Measurements from ENCODE around the gene LRRK1.

Gene LRRK1

DNA sequence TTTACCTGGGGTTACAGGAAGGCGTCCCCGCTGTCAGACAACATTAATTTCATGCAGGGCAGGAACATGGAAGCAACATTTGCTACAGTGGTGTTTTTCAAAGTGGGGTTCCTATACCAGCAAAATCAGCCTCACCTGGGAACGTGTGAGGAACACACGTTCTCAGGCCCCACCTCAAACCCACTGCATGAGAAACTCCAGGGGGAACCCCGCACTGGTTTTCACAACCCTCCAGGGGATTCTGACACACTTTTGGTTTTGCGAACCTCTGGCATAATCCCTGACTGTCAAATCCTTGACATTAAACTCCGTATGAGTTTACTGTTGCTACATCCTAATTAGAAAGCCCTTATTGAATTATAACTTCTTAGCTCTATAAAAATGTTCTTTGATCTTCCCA is 127.7 kb downstream of the LRRK1 start:
- no peak for DNase-seq

GRCh38 chr15:101047301-101047781 is 128.2 kb downstream of the LRRK1 start:
- no peak for DNase-seq

- no peak for DNase-seq
Measured at GRCh38 chr15:101048176-101048575, 129.0 kb downstream of the LRRK1 start.

DNA sequence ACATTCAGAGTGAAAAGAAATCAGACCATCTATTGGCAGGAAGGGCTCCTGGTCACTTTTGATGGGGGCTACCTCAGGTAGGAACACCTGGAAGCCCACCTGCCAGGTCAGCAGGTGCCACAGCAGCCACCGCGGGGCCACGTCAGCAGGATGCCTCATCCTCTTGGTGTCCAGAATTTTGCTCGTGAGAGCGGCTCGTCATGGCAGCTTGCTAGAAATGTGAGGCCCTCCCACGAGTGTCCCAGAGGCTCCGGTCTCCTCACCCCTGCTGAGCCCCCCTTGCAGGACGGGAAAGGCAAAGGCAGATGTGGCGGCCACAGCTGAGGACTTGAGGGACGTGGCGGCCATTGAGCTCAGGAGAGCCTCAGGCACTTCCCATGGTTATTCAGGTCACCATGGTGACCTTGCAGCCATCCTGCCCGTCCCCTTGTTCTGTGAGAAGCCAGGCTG is 129.4 kb downstream of the LRRK1 start:
- DNase-seq, result no peak

GRCh38 chr15:101049282-101049681 is 130.1 kb downstream of the LRRK1 start:
- no peak for DNase-seq

- DNase-seq, result no peak
Measured at GRCh38 chr15:101049856-101050622, 130.9 kb downstream of the LRRK1 start.

DNA sequence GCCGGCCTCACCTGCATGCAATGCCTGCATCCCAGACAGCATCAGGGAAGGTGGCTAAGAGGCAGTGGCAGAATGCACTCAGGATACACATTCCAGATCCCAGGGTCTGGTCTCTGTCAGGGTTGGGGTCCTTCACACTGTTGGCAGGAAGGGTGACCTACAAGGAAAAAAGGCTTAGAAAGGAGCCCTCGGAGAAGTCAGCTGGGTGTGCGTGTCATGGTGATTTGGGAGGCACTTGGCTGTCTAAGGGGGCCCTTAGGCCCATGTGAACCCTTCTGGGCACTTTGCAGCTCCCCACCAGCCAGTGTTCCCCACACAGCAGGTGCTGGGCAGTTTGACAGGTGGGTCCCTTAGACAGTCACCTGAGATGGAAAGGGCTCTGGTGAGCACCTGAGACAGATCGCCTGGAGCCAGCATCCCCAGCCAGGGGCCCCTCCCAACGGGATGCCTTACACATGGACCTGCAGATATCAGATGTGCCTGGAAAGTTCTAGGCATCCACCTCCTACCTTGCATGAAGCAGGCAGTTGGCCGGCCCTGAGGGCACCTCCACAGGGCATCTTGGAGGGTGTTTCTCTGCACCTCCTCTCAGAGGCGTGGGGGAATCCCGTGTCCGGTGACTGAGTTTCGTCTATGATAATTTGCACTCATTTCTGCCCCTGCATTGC is 131.6 kb downstream of the LRRK1 start:
- no peak for DNase-seq

- no peak for DNase-seq
Measured at GRCh38 chr15:101051291-101052030, 132.3 kb downstream of the LRRK1 start.

DNA sequence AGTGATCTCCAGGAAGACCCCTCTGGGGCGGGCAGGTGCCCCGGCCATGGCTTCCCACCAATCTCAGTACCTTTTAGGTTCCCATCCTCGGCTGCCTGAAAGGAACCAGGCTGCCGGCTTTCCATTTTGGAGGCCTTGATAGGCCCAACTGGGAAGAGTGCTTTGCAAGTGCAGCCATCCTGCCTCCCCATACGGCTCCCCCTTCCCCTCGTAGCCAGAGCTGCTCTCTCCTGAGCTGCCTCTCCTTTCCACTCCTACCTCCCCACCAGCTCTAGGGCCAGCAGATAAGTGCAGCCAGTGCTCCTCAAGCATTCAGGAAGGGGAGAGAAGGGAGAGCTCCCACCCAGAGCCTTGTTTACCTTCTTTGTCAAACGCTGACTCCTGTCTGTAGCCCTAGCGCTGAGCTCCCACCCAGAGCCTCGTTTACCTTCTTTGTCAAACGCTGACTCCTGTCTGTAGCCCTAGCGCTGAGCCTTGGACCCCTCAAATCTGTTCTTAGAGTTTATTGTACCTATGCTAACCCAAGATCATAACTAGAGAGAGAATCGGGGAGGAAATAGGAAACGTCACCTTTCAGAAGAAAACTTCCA is 133.0 kb downstream of the LRRK1 start:
- DNase-seq, result no peak

- DNase-seq, result no peak
Measured at GRCh38 chr15:101052681-101053121, 133.5 kb downstream of the LRRK1 start.

- DNase-seq, result no peak
Measured at GRCh38 chr15:101053261-101053660, 134.1 kb downstream of the LRRK1 start.

- no peak for DNase-seq
Measured at GRCh38 chr15:101054116-101054515, 135.0 kb downstream of the LRRK1 start.

- no peak for DNase-seq
Measured at GRCh38 chr15:101054991-101055390, 135.8 kb downstream of the LRRK1 start.

GRCh38 chr15:101055411-101055810 is 136.3 kb downstream of the LRRK1 start:
- DNase-seq, result no peak

GRCh38 chr15:101056366-101057334 is 137.5 kb downstream of the LRRK1 start:
- DNase-seq, result no peak

- no peak for DNase-seq
Measured at GRCh38 chr15:101057841-101058407, 138.8 kb downstream of the LRRK1 start.

DNA sequence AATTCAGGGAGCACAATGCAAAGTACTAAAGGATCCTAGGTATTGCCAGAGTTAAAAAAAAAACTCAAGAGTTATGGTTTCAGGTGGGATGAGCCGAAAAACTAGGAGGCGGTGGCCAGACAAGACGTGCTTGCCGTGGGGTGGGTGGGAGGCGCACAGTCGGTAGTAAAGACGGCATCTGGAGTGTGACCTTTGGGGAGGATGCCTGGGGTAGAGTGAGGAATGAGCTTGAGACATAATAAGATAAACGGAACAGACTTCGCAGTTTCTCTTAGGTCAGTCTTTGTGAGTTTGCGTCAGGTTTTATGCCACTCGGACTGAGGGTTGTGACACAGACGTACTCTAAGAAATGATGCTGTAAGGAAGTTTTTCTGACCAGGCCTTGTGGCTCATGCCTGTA is 139.6 kb downstream of the LRRK1 start:
- DNase-seq, result no peak

- DNase-seq, result no peak
Measured at GRCh38 chr15:101059381-101060341, 140.5 kb downstream of the LRRK1 start.

GRCh38 chr15:101060576-101061551 is 141.7 kb downstream of the LRRK1 start:
- no peak for DNase-seq

Measured in SIG-M5 (cell line).